ENCODE measurements around the gene WDR59. TPM values are rescaled to one million over a fixed set of nuclear protein-coding genes. Genes with fewer than 3 reads are reported as not detected.

WDR59 gene
- total RNA-seq, 4 donors from 2014 or later: 16.3 to 30.6 (median 21.8) TPM

GRCh38 chr16:75010427-75010826, 25.5 kb upstream of the WDR59 start:
- TF ChIP-seq CTCF (IDR thresholded peaks at IDR 0.05): no peak
- DNase-seq (ENCODE audit: low spot score) (no peak), ATAC-seq (ENCODE audit: low FRiP score) (no peak)

- ATAC-seq (ENCODE audit: low FRiP score) (no peak), DNase-seq (ENCODE audit: low spot score) (no peak)
- TF ChIP-seq CTCF (IDR thresholded peaks at IDR 0.05): no peak
Measured at GRCh38 chr16:75007443-75007842, 22.5 kb upstream of the WDR59 start.

GRCh38 chr16:75005697-75006096, 20.8 kb upstream of the WDR59 start:
- ATAC-seq (ENCODE audit: low FRiP score) (no peak), DNase-seq (ENCODE audit: low spot score) (no peak)
- no peak for TF ChIP-seq CTCF (IDR thresholded peaks at IDR 0.05)

- ATAC-seq (ENCODE audit: low FRiP score) (no peak), DNase-seq (ENCODE audit: low spot score) (no peak)
- TF ChIP-seq CTCF (IDR thresholded peaks at IDR 0.05): no peak
Measured at GRCh38 chr16:75004460-75004859, 19.5 kb upstream of the WDR59 start.

DNA sequence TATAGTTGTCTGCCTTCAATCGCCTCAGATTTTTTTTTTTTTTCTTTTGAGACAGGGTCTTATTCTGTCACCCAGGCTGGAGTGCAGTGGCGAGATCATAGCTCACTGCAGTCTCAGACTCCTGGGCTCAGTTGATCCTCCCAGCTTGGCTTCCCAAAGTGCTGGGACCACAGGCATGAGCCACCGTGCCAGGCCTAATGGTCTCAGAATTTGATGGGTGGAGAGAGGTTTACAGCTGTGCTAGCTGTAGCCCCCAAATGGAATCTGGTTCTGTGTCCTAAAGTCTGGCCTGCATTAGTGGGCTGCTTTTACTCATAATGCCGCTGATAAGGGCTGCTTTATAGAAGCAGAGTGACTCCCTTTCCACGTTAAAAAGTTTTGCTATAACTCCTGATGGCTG, 19.0 kb upstream of the WDR59 start:
- ATAC-seq (ENCODE audit: low FRiP score): no peak
- no peak for TF ChIP-seq CTCF (IDR thresholded peaks at IDR 0.05)

DNA sequence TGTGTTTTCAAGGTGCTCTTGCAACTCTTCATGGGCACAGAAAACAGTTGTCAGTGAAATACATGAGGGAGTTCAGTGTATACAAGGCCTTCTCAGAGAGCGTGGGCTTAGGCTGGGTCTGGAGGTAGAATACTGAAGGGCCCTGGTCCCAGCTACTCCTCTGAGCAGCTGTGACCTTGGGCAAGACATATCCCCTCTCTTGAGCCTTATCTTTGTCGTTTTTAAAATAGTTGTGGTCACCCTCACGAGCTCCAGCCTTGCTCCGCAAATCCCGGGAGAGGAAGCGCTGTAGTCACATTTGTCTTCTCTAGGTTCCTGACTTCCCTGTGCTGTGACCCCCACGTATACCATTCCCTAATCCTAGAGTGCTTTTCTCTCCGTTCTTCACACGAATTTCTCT, 17.6 kb upstream of the WDR59 start:
- TF ChIP-seq CTCF (IDR thresholded peaks at IDR 0.05): no peak
- no peak for ATAC-seq (ENCODE audit: low FRiP score)
- no peak for DNase-seq (ENCODE audit: low spot score)

More for the DNA sequence above, 19.0 kb upstream of the WDR59 start:
- no peak for DNase-seq (ENCODE audit: low spot score)

- no peak for TF ChIP-seq CTCF (IDR thresholded peaks at IDR 0.05)
- ATAC-seq (ENCODE audit: low FRiP score) (no peak), DNase-seq (ENCODE audit: low spot score) (no peak)
Measured at GRCh38 chr16:75000481-75001081, 15.7 kb upstream of the WDR59 start.
